ENCODE data around the gene KRT80. TPM values are rescaled to one million over a fixed set of nuclear protein-coding genes. Genes with fewer than 3 reads are reported as not detected.

KRT80 gene
- total RNA-seq, 2 donors from 2014 or later, result 0.30 to 1.5 TPM

DNA sequence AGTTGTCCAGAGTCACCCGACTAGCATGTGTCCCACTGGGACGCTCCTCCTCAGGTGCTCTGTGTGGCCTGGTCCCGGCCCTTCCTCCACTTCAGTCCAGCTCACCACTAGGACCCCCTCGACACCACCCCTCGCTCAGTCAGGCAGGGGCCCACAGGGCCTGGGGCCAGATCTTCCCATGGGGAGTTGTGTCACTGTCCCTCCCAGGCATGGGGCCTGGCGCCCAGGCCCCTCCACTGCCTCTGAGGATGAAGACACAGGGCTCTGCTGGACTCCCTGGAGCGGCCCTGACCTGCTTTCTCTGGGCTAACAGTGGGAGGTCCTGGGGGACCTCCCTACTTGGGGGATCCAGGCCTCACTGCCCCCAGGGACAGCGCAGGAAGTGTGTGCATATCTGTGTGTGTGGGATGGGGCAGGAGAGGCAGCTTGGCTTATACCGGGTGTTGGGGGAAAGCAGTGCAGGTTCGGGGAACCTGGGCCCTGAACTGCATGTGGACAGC, 43.8 kb downstream of the KRT80 start:
- no peaks in the 10 kb centered on the region for H3K36me3 ChIP-seq
- peak overlapping the region; percentile 75 to 82 for H3K27ac ChIP-seq
- H3K4me3 ChIP-seq, result no peak overlapping the region
- no peaks in the 10 kb centered on the region for H3K27me3 ChIP-seq
- H3K9me3 ChIP-seq, result no peaks in the 10 kb centered on the region
- no peak for DNase-seq (ENCODE audit: low spot score)
- TF ChIP-seq, protein P1, sequence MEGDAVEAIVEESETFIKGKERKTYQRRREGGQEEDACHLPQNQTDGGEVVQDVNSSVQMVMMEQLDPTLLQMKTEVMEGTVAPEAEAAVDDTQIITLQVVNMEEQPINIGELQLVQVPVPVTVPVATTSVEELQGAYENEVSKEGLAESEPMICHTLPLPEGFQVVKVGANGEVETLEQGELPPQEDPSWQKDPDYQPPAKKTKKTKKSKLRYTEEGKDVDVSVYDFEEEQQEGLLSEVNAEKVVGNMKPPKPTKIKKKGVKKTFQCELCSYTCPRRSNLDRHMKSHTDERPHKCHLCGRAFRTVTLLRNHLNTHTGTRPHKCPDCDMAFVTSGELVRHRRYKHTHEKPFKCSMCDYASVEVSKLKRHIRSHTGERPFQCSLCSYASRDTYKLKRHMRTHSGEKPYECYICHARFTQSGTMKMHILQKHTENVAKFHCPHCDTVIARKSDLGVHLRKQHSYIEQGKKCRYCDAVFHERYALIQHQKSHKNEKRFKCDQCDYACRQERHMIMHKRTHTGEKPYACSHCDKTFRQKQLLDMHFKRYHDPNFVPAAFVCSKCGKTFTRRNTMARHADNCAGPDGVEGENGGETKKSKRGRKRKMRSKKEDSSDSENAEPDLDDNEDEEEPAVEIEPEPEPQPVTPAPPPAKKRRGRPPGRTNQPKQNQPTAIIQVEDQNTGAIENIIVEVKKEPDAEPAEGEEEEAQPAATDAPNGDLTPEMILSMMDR (IDR thresholded peaks at IDR 0.05), result no peak
- peaks cover 0 to 56% of the 10 kb centered on the region in 2 donors for H3K4me1 ChIP-seq

GRCh38 chr12:52147367-52147963, 44.3 kb downstream of the KRT80 start:
- DNase-seq (ENCODE audit: low spot score), result peak; percentile 98
- Histone ChIP-seq H3K27ac (peak overlapping the region; percentile 75 to 82), H3K36me3 (no peaks in the 10 kb centered on the region), H3K27me3 (no peaks in the 10 kb centered on the region), H3K9me3 (no peaks in the 10 kb centered on the region), H3K4me3 (no peak overlapping the region), H3K4me1 (peaks cover 0 to 52% of the 10 kb centered on the region in 2 donors)
- TF ChIP-seq, protein P1 (IDR thresholded peaks at IDR 0.05), result no peak

- Histone ChIP-seq H3K27me3 (no peaks in the 10 kb centered on the region), H3K36me3 (no peaks in the 10 kb centered on the region), H3K4me3 (no peak overlapping the region), H3K27ac (peak overlapping the region; percentile 75 to 82), H3K9me3 (no peaks in the 10 kb centered on the region), H3K4me1 (peaks cover 0 to 46% of the 10 kb centered on the region in 2 donors)
- DNase-seq (ENCODE audit: low spot score), result no peak
- TF ChIP-seq, protein P1 (IDR thresholded peaks at IDR 0.05), result no peak
Measured at GRCh38 chr12:52146822-52147366, 44.9 kb downstream of the KRT80 start.

- no peak overlapping the region for H3K4me3 ChIP-seq
- no peaks in the 10 kb centered on the region for H3K36me3 ChIP-seq
- peaks cover 0 to 42% of the 10 kb centered on the region in 2 donors for H3K4me1 ChIP-seq
- no peak for DNase-seq (ENCODE audit: low spot score)
- TF ChIP-seq, protein P1 (IDR thresholded peaks at IDR 0.05), result no peak
- H3K9me3 ChIP-seq, result no peaks in the 10 kb centered on the region
- H3K27ac ChIP-seq, result peak overlapping the region; percentile 75 to 82
- H3K27me3 ChIP-seq, result no peaks in the 10 kb centered on the region
Measured at GRCh38 chr12:52146089-52146821, 45.6 kb downstream of the KRT80 start.

GRCh38 chr12:52145228-52146088, 46.4 kb downstream of the KRT80 start:
- no peak overlapping the region for H3K4me3 ChIP-seq
- H3K4me1 ChIP-seq, result peaks cover 0 to 42% of the 10 kb centered on the region in 2 donors
- H3K36me3 ChIP-seq, result no peaks in the 10 kb centered on the region
- H3K27ac ChIP-seq, result no peak overlapping the region
- TF ChIP-seq, protein P1 (IDR thresholded peaks at IDR 0.05), result no peak
- H3K9me3 ChIP-seq, result no peaks in the 10 kb centered on the region
- no peak for DNase-seq (ENCODE audit: low spot score)
- no peaks in the 10 kb centered on the region for H3K27me3 ChIP-seq

Data from right atrium auricular region (tissue), 2 donors.